ENCODE measurements around the gene ATP2B1. TPM values are rescaled to one million over a fixed set of nuclear protein-coding genes. Genes with fewer than 3 reads are reported as not detected.

Gene ATP2B1
- total RNA-seq, 2 donors from 2014 or later: 14.9 to 18.5 TPM

DNA sequence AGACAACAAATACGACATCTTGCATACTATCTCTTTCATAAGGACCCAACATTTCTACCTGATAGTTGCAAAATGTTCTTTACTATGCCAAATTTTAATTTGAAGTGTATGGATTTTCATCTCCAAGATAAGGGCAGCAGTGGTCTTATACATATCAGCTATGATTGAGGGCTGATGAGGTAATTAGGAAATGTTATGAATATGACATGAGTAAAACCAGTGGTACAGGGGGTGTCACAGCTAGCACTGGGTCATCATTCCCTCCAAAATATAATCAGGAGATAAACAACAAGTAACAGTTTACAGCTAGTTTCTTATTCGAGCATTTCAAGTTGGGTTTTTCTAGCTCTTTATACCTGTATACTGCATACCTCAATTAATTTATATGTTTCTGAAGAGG lies 35.0 kb downstream of the ATP2B1 start:
- no peaks in the 10 kb centered on the region for H3K36me3 ChIP-seq
- TF ChIP-seq, protein P1, sequence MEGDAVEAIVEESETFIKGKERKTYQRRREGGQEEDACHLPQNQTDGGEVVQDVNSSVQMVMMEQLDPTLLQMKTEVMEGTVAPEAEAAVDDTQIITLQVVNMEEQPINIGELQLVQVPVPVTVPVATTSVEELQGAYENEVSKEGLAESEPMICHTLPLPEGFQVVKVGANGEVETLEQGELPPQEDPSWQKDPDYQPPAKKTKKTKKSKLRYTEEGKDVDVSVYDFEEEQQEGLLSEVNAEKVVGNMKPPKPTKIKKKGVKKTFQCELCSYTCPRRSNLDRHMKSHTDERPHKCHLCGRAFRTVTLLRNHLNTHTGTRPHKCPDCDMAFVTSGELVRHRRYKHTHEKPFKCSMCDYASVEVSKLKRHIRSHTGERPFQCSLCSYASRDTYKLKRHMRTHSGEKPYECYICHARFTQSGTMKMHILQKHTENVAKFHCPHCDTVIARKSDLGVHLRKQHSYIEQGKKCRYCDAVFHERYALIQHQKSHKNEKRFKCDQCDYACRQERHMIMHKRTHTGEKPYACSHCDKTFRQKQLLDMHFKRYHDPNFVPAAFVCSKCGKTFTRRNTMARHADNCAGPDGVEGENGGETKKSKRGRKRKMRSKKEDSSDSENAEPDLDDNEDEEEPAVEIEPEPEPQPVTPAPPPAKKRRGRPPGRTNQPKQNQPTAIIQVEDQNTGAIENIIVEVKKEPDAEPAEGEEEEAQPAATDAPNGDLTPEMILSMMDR (IDR thresholded peaks at IDR 0.05): no peak
- no peak for DNase-seq (ENCODE audit: low spot score)
- no peak overlapping the region for H3K4me3 ChIP-seq
- H3K27ac ChIP-seq: no peak overlapping the region
- H3K9me3 ChIP-seq: no peaks in the 10 kb centered on the region
- no peaks in the 10 kb centered on the region for H3K27me3 ChIP-seq
- H3K4me1 ChIP-seq: peaks cover 0 to 3% of the 10 kb centered on the region in 2 donors

DNA sequence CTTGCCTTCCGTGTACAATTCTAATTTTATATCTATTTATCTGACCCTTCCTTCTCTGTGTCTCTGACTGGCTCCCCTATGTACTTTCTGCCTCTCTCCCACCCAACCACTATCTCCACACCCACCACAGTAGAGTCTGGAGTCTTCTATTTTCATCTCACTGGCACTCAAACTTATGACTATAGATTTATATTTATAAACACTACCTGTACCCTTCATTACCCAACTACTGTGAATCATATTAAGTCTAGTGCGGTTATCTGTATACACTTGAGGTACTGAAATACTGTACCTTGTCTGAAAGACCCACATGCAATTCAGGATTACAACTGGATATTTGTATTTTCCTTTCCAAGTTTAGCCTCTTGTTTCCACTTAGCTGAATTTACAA lies 36.1 kb downstream of the ATP2B1 start:
- Histone ChIP-seq H3K27ac (no peak overlapping the region), H3K27me3 (no peaks in the 10 kb centered on the region), H3K36me3 (no peaks in the 10 kb centered on the region), H3K4me1 (no peaks in the 10 kb centered on the region), H3K4me3 (no peak overlapping the region), H3K9me3 (no peaks in the 10 kb centered on the region)
- DNase-seq (ENCODE audit: low spot score): no peak
- TF ChIP-seq, protein P1 (IDR thresholded peaks at IDR 0.05): no peak

DNA sequence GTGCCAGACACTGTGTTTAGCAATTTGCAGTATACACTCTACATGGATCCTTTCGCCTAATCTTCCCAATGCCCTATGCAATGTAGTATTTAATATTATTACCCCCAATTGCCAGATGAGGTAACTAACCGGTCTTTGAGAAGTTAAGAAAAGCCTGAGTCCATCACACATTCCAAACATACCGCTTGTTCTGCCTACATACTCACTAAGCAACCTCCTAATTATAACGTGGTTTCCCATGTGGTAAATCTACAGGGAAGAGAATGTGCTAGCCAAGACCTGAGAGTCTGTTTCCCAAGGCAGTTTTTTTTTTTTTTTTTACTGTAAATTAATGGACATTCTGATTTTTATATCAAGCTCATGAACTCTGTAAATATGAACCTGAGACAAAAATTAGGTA lies 37.2 kb downstream of the ATP2B1 start:
- TF ChIP-seq, protein P1 (IDR thresholded peaks at IDR 0.05): no peak
- Histone ChIP-seq H3K27me3 (no peaks in the 10 kb centered on the region), H3K36me3 (no peaks in the 10 kb centered on the region), H3K4me3 (no peak overlapping the region), H3K27ac (no peak overlapping the region), H3K4me1 (no peaks in the 10 kb centered on the region), H3K9me3 (no peaks in the 10 kb centered on the region)
- no peak for DNase-seq (ENCODE audit: low spot score)

DNA sequence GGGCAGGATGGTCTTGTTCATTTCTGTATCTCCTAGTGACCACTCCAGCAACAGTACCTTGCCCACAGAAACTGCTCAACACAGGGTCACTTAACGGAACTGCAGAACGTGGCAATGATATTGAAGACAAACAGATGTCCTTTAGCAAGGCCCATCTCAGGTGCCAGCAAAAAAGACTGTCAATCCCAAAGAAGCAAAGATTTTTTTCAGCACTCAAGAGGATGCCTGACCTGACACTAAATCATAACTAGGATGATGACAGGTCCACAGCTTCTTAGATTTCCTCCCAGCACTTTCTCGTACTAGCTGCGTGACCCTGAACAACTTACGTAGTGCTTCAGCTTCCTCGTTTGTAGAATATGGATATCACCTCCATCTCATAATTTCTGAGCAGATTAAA lies 39.4 kb downstream of the ATP2B1 start:
- H3K36me3 ChIP-seq: no peaks in the 10 kb centered on the region
- TF ChIP-seq, protein P1 (IDR thresholded peaks at IDR 0.05): no peak
- no peak overlapping the region for H3K27ac ChIP-seq
- DNase-seq (ENCODE audit: low spot score): no peak
- no peaks in the 10 kb centered on the region for H3K9me3 ChIP-seq
- peaks cover 0 to 4% of the 10 kb centered on the region in 2 donors for H3K4me1 ChIP-seq
- H3K4me3 ChIP-seq: no peak overlapping the region
- H3K27me3 ChIP-seq: no peaks in the 10 kb centered on the region

- no peak for DNase-seq (ENCODE audit: low spot score)
- Histone ChIP-seq H3K27ac (no peak overlapping the region), H3K4me1 (peaks cover 0 to 34% of the 10 kb centered on the region in 2 donors), H3K27me3 (no peaks in the 10 kb centered on the region), H3K9me3 (no peaks in the 10 kb centered on the region), H3K36me3 (no peaks in the 10 kb centered on the region), H3K4me3 (no peak overlapping the region)
- TF ChIP-seq, protein P1 (IDR thresholded peaks at IDR 0.05): no peak
Observed at GRCh38 chr12:89665556-89665955, 43.1 kb downstream of the ATP2B1 start.

DNA sequence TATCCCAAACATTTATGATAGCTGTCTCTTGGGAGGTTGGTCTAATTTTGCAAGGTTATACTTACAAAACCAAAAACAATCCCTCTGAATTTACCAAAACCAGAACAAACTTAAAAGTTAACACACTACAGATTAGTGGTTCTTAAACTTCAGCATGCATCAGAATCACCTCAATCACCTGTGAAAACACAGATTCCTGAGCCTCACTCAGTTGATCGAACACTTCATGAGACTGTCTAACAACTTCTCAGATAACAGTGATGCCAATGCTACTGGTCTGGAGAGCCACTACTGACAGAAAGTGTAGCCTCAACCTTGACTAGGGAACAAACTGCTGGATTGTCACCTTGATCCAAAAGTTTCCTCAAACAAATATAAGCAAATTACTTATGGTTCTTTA lies 44.2 kb downstream of the ATP2B1 start:
- TF ChIP-seq, protein P1 (IDR thresholded peaks at IDR 0.05): no peak
- H3K4me3 ChIP-seq: no peak overlapping the region
- no peaks in the 10 kb centered on the region for H3K9me3 ChIP-seq
- H3K27me3 ChIP-seq: no peaks in the 10 kb centered on the region
- H3K4me1 ChIP-seq: peaks cover 0 to 34% of the 10 kb centered on the region in 2 donors
- no peak for DNase-seq (ENCODE audit: low spot score)
- no peak overlapping the region for H3K27ac ChIP-seq
- no peaks in the 10 kb centered on the region for H3K36me3 ChIP-seq

Measured in right atrium auricular region (tissue), 2 donors.